WTC11 (cell line): Measurements from ENCODE around the gene CLIC1. TPM values are rescaled to one million over a fixed set of nuclear protein-coding genes. Genes with fewer than 3 reads are reported as not detected.

ENCODE experiments used
- ATAC-seq: fragments of 200-7000 bp; cut with Tn5 transposase; 2 replicates; pipeline ENCODE4 v1.10.0; 2021; ENCODE audit warnings: mild to moderate bottlenecking, moderate library complexity
- CTCF ChIA-PET: fragments of 300-600 bp; sonication (Branson Sonifier 250); formaldehyde crosslinking; loops from one replicate; lab custom pipeline; 2021; ENCODE audit warnings: antibody characterized with exemption; lab: Charles Lee
- POLR2A ChIA-PET: fragments of 350-600 bp; sonication (Branson Sonifier 250); formaldehyde crosslinking; loops from one replicate; lab custom pipeline; 2021; ENCODE audit warnings: antibody characterized with exemption; lab: Charles Lee
- DNase-seq: peaks from one replicate; pipeline ENCODE4 v3.0.0; 2021; ENCODE audit warnings: low spot score
- H3K27ac Mint-ChIP-seq: 2 replicates; pipeline ENCODE4 v1.8.0; 2021; ENCODE audit warnings: mixed read lengths
- H3K27me3 Mint-ChIP-seq: 2 replicates; pipeline ENCODE4 v1.8.0; 2021; ENCODE audit warnings: low read depth, mild to moderate bottlenecking, moderate library complexity, mixed read lengths
- H3K36me3 Mint-ChIP-seq: 2 replicates; pipeline ENCODE4 v1.8.0; 2021; ENCODE audit warnings: mixed read lengths
- H3K4me1 Mint-ChIP-seq: 2 replicates; pipeline ENCODE4 v1.8.0; 2022; ENCODE audit warnings: mixed read lengths
- H3K4me3 Mint-ChIP-seq: 2 replicates; pipeline ENCODE4 v1.8.0; 2021; ENCODE audit warnings: mild to moderate bottlenecking, moderate library complexity, mixed read lengths
- H3K9me3 Mint-ChIP-seq: 2 replicates; pipeline ENCODE4 v1.8.0; 2021; ENCODE audit warnings: mixed read lengths
- E2F4 ChIP-seq: sonication (generic); formaldehyde crosslinking; IDR thresholded peaks from 2 replicates; pipeline ENCODE4 v1.8.1; 2022; ENCODE audit warnings: low read depth, mild to moderate bottlenecking, moderate library complexity, missing genetic modification reagents, borderline replicate concordance
- ELF4 ChIP-seq: sonication (generic); formaldehyde crosslinking; IDR thresholded peaks from 2 replicates; pipeline ENCODE4 v1.8.1; 2022; ENCODE audit warnings: low read depth, mild to moderate bottlenecking, moderate library complexity, missing genetic modification reagents
- EMX1 ChIP-seq: fragments of 250-450 bp; sonication (Bioruptor Pico); IDR thresholded peaks from 2 replicates; pipeline ENCODE4 v1.8.0; 2021; ENCODE audit warnings: mild to moderate bottlenecking
- FOXJ3 ChIP-seq: sonication (generic); formaldehyde crosslinking; IDR thresholded peaks from 2 replicates; pipeline ENCODE4 v1.9.0; 2021; ENCODE audit warnings: missing genetic modification reagents, mild to moderate bottlenecking, borderline replicate concordance
- NR1H2 ChIP-seq: sonication (generic); formaldehyde crosslinking; IDR thresholded peaks from 2 replicates; pipeline ENCODE4 v1.9.0; 2021; ENCODE audit warnings: mild to moderate bottlenecking, moderate library complexity, missing genetic modification reagents
- RELA ChIP-seq: sonication (generic); formaldehyde crosslinking; IDR thresholded peaks from 2 replicates; pipeline ENCODE4 v1.8.1; 2022; ENCODE audit warnings: missing genetic modification reagents, mild to moderate bottlenecking, borderline replicate concordance
- SOX15 ChIP-seq: fragments of 250-450 bp; sonication (Bioruptor Pico); IDR thresholded peaks from 2 replicates; pipeline ENCODE4 v1.9.0; 2021; ENCODE audit warnings: mild to moderate bottlenecking
- TEAD1 ChIP-seq: sonication (generic); formaldehyde crosslinking; IDR thresholded peaks from 2 replicates; pipeline ENCODE4 v1.8.0; 2022; ENCODE audit warnings: mild to moderate bottlenecking, missing genetic modification reagents
- TP53 ChIP-seq: sonication (generic); formaldehyde crosslinking; IDR thresholded peaks from 2 replicates; pipeline ENCODE4 v1.8.1; 2023; ENCODE audit warnings: mild to moderate bottlenecking, missing genetic modification reagents
- ZBTB21 ChIP-seq: sonication (generic); formaldehyde crosslinking; IDR thresholded peaks from 2 replicates; pipeline ENCODE4 v1.8.1; 2023; ENCODE audit warnings: mild to moderate bottlenecking, missing genetic modification reagents, borderline replicate concordance
- ZBTB43 ChIP-seq: sonication (generic); formaldehyde crosslinking; IDR thresholded peaks from 2 replicates; pipeline ENCODE4 v1.8.1; 2023; ENCODE audit warnings: mild to moderate bottlenecking, missing genetic modification reagents
- ZMAT4 ChIP-seq: fragments of 250-450 bp; sonication (Bioruptor Pico); IDR thresholded peaks from 2 replicates; pipeline ENCODE4 v1.9.0; 2021; ENCODE audit warnings: mild to moderate bottlenecking
- ZNF317 ChIP-seq: sonication (generic); formaldehyde crosslinking; IDR thresholded peaks from 2 replicates; pipeline ENCODE4 v1.8.1; 2023; ENCODE audit warnings: low read depth, mild to moderate bottlenecking, moderate library complexity, missing genetic modification reagents, borderline replicate concordance
- ZNF423 ChIP-seq: fragments of 250-450 bp; sonication (Bioruptor Pico); IDR thresholded peaks from 2 replicates; pipeline ENCODE4 v2.1.2; 2022; ENCODE audit warnings: mild to moderate bottlenecking, moderate library complexity
- total RNA-seq: library from RNA; stranded (reverse); gene quantifications from 3 replicates; pipeline ENCODE4 v1.2.3, GENCODE V29; 2021
- TF ChIP-seq, protein P1 (sequence below): sonication (generic); formaldehyde crosslinking; IDR thresholded peaks from 2 replicates; pipeline ENCODE4 v1.8.0; 2022; ENCODE audit warnings: mild to moderate bottlenecking, missing genetic modification reagents
- TF ChIP-seq, protein P2 (sequence below): fragments of 250-450 bp; sonication (Bioruptor Pico); IDR thresholded peaks from 2 replicates; pipeline ENCODE4 v1.9.0; 2021; ENCODE audit warnings: mild to moderate bottlenecking, borderline replicate concordance
- TF ChIP-seq, protein P3 (sequence below): sonication (generic); formaldehyde crosslinking; IDR thresholded peaks from 2 replicates; pipeline ENCODE4 v1.8.0; 2022; ENCODE audit warnings: missing genetic modification reagents
- TF ChIP-seq, protein P4 (sequence below): fragments of 250-450 bp; sonication (Bioruptor Pico); IDR thresholded peaks from 2 replicates; pipeline ENCODE4 v2.1.2; 2022; ENCODE audit warnings: mild to moderate bottlenecking, moderate library complexity

Gene CLIC1
- total RNA-seq, 1 experiment from 2014 or later, result 244 TPM

DNA sequence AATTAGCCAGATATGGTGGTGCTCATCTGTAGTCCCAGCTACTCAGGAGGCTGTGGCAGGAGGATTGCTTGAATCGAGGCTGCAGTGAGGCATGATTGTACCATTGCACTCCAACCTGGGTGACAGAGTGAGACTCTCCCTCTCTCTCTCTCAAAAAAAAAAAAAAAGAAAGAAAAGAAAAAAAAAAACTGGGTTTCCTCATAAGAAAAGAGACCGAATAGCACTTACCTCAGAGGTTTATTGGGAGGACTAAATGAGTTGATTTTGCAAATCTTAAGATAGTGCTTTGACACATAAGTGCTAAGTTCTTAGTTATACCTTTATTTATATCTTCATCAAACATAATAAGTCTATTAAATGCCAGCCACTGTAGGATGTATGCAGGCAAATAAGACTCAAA is 34.5 kb upstream of the CLIC1 start:
- POLR2A ChIA-PET, result no interaction called here
- no peak for DNase-seq
- no peaks in the 10 kb centered on the region for H3K36me3 Mint-ChIP-seq
- no peaks in the 10 kb centered on the region; the same call in 1 of the 2 replicates for H3K27me3 Mint-ChIP-seq
- no peak overlapping the region for H3K27ac Mint-ChIP-seq
- TF ChIP-seq EMX1 (CRISPR knock-in tag), result no peak
- no peak for TF ChIP-seq NR1H2 (CRISPR knock-in tag)
- TF ChIP-seq, protein P1, sequence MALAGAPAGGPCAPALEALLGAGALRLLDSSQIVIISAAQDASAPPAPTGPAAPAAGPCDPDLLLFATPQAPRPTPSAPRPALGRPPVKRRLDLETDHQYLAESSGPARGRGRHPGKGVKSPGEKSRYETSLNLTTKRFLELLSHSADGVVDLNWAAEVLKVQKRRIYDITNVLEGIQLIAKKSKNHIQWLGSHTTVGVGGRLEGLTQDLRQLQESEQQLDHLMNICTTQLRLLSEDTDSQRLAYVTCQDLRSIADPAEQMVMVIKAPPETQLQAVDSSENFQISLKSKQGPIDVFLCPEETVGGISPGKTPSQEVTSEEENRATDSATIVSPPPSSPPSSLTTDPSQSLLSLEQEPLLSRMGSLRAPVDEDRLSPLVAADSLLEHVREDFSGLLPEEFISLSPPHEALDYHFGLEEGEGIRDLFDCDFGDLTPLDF (CRISPR knock-in tag), result no peak
- no peak for TF ChIP-seq ELF4 (CRISPR knock-in tag)
- TF ChIP-seq ZBTB43, result no peak
- TF ChIP-seq, protein P2, sequence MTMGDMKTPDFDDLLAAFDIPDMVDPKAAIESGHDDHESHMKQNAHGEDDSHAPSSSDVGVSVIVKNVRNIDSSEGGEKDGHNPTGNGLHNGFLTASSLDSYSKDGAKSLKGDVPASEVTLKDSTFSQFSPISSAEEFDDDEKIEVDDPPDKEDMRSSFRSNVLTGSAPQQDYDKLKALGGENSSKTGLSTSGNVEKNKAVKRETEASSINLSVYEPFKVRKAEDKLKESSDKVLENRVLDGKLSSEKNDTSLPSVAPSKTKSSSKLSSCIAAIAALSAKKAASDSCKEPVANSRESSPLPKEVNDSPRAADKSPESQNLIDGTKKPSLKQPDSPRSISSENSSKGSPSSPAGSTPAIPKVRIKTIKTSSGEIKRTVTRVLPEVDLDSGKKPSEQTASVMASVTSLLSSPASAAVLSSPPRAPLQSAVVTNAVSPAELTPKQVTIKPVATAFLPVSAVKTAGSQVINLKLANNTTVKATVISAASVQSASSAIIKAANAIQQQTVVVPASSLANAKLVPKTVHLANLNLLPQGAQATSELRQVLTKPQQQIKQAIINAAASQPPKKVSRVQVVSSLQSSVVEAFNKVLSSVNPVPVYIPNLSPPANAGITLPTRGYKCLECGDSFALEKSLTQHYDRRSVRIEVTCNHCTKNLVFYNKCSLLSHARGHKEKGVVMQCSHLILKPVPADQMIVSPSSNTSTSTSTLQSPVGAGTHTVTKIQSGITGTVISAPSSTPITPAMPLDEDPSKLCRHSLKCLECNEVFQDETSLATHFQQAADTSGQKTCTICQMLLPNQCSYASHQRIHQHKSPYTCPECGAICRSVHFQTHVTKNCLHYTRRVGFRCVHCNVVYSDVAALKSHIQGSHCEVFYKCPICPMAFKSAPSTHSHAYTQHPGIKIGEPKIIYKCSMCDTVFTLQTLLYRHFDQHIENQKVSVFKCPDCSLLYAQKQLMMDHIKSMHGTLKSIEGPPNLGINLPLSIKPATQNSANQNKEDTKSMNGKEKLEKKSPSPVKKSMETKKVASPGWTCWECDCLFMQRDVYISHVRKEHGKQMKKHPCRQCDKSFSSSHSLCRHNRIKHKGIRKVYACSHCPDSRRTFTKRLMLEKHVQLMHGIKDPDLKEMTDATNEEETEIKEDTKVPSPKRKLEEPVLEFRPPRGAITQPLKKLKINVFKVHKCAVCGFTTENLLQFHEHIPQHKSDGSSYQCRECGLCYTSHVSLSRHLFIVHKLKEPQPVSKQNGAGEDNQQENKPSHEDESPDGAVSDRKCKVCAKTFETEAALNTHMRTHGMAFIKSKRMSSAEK (CRISPR knock-in tag), result no peak
- TF ChIP-seq, protein P3, sequence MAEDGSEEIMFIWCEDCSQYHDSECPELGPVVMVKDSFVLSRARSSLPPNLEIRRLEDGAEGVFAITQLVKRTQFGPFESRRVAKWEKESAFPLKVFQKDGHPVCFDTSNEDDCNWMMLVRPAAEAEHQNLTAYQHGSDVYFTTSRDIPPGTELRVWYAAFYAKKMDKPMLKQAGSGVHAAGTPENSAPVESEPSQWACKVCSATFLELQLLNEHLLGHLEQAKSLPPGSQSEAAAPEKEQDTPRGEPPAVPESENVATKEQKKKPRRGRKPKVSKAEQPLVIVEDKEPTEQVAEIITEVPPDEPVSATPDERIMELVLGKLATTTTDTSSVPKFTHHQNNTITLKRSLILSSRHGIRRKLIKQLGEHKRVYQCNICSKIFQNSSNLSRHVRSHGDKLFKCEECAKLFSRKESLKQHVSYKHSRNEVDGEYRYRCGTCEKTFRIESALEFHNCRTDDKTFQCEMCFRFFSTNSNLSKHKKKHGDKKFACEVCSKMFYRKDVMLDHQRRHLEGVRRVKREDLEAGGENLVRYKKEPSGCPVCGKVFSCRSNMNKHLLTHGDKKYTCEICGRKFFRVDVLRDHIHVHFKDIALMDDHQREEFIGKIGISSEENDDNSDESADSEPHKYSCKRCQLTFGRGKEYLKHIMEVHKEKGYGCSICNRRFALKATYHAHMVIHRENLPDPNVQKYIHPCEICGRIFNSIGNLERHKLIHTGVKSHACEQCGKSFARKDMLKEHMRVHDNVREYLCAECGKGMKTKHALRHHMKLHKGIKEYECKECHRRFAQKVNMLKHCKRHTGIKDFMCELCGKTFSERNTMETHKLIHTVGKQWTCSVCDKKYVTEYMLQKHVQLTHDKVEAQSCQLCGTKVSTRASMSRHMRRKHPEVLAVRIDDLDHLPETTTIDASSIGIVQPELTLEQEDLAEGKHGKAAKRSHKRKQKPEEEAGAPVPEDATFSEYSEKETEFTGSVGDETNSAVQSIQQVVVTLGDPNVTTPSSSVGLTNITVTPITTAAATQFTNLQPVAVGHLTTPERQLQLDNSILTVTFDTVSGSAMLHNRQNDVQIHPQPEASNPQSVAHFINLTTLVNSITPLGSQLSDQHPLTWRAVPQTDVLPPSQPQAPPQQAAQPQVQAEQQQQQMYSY (CRISPR knock-in tag), result no peak
- TF ChIP-seq ZMAT4 (CRISPR knock-in tag), result no peak
- no peak for TF ChIP-seq ZBTB21 (CRISPR knock-in tag)
- no peak for TF ChIP-seq TP53 (CRISPR knock-in tag)
- TF ChIP-seq, protein P4, sequence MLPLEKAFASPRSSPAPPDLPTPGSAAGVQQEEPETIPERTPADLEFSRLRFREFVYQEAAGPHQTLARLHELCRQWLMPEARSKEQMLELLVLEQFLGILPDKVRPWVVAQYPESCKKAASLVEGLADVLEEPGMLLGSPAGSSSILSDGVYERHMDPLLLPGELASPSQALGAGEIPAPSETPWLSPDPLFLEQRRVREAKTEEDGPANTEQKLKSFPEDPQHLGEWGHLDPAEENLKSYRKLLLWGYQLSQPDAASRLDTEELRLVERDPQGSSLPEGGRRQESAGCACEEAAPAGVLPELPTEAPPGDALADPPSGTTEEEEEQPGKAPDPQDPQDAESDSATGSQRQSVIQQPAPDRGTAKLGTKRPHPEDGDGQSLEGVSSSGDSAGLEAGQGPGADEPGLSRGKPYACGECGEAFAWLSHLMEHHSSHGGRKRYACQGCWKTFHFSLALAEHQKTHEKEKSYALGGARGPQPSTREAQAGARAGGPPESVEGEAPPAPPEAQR (CRISPR knock-in tag), result no peak
- TF ChIP-seq TEAD1, result no peak
- no peak for TF ChIP-seq ZNF317 (CRISPR knock-in tag)
- TF ChIP-seq E2F4 (CRISPR knock-in tag), result no peak
- TF ChIP-seq FOXJ3 (CRISPR knock-in tag), result no peak
- no peak for TF ChIP-seq SOX15 (CRISPR knock-in tag)
- no peak for TF ChIP-seq RELA (CRISPR knock-in tag)
- no peak for TF ChIP-seq ZNF423
- TF ChIP-seq, all 79 proteins: peak for 0
- H3K9me3 Mint-ChIP-seq, result no peaks in the 10 kb centered on the region
- H3K4me1 Mint-ChIP-seq, result peaks cover 9% of the 10 kb centered on the region
- no peak for ATAC-seq
- H3K4me3 Mint-ChIP-seq, result no peak overlapping the region
- CTCF ChIA-PET, result interaction anchor here (1.4 to 2.6 kb wide), 9 partner anchors 9 to 105 kb away, joined by 4 to 66 read pairs (median 10); partner anchors contain the start of genes CSNK2B, DDAH2 and NEU1
